ENCODE data around the gene OMD. TPM values are rescaled to one million over a fixed set of nuclear protein-coding genes. Genes with fewer than 3 reads are reported as not detected.
"Not testable (repeated sequence)": the region's sequence is repeated elsewhere in the genome, so short reads cannot be mapped to it uniquely, and the experiment has no call there.

The OMD gene
- total RNA-seq, 1 donor from 2014 or later, result 2.6 TPM

DNA sequence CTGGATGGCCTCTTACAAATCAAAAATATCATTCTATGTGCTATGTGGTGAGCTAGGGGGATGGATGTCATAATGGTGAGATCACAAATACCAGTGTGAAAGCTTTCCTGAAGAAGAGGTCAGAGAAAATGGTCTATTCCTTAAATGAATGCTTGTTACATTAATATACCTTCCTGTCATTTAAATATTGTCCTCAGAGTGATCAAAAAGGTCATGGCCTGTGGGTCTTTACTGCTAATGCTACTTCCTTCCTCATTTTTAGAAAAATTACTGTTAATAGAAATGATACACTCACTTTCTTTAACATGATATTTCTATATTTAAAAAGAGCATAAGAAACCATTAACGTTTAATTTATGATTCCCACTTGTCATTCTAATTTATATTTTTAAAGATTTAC lies 9.7 kb downstream of the OMD start:
- DNase-seq (ENCODE audit: low spot score), result no peak

DNA sequence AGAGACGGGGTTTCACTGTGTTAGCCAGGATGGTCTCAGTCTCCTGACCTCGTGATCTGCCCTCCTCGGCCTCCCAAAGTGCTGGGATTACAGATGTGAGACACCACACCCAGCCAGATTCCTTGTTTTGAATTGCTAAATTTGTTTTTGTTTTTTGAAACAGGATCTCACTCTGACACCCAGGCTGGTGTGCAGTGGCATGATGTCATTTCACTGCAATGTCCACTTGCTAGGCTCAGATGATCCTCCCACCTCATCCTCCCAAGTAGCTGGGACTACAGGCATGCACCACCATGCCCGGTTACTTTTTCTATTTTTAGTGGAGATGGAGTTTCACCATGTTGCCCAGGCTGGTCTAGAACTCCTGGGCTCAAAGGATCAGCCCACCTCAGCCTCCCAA lies 13.1 kb downstream of the OMD start:
- not testable (repeated sequence) for DNase-seq (ENCODE audit: low spot score)

DNA sequence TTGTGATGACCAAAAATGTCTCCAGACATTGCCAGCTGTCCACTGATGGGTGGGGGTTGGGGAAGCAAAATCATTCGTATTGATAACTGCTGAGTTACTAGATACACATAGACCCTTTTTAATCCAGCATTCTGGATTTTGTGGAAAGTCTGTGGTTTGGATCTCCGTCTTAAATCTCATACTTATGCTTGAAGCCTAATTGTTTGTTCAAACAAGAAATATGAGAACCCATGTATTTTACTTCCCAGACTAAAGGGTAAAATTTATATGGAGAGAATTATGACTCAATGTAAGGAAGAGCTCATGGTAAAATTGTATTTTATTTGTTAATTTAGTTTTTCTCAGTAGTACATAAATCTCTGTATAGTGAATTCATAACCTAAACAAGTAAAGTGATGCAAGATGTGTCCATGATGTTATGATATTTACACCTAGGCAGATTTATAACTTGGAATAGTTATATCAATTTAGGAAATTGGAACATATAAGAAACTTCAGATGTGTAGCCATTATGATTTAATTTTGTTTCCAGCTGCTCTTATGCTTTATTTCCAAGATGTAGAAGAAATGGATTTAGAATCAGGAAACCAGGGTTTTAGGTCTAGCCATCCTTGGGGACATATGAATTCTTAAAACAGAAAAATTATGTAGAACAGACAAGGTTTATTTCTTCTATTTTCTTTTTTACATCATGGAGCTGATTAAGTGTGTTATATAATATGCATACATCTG lies 15.4 kb downstream of the OMD start:
- no peak for DNase-seq (ENCODE audit: low spot score)

DNA sequence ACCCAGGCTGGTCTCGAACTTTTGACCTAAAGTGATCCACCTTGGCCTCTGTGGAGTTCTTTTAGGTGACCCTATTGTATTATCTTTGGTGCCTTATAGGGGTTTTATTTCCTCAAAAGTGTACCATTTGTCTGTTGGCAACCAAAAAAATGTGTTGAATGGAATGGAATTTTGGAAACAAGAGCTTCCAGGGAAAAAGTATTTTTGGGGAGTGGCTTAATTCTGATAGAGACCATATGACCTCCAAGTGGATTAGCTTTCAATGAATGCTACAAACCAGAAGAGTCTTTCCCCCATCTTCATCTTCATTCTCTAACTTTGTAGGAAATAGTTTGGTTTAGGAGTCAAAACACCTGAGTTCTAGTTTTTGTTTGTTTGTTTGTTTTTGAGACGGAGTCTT lies 16.5 kb downstream of the OMD start:
- no peak for DNase-seq (ENCODE audit: low spot score)

DNA sequence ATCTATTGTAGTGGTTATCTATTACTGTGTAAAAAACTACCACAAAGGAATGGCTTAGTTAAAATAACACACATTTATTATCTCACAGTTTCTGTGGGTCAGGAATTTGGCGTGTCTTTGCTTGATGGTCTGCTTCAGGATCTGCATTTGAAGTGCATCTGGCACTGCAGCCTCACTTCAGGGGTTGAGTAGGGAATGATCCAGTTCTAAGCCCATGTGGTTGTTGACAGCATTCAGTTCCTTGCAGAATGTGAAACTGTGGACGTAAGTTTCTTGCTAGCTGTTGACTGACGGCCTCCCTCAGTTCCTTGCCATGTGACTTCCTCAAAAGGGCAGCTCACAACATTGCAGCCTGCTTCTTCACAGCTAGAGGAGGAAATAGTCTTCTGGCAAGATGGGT lies 17.8 kb downstream of the OMD start:
- no peak for DNase-seq (ENCODE audit: low spot score)

DNA sequence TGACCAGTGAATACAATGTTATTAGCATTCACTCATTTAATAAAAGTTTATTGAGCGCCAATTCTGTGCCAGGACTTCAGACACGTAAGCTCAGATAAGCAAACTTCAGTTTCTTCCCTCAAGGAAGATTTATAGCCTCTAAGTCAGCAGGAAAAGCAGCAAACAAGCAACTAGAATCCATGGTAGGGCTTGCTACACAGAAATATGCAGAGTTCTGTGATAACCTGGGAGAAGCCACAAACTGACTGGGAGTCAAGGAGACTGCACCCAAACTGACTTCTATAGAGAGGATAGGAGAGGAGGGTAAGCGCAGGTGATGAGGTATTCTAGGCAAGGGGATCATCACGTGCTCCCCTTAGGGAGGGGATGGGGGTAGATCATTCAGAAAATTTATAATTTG lies 18.5 kb downstream of the OMD start:
- no peak for DNase-seq (ENCODE audit: low spot score)

DNA sequence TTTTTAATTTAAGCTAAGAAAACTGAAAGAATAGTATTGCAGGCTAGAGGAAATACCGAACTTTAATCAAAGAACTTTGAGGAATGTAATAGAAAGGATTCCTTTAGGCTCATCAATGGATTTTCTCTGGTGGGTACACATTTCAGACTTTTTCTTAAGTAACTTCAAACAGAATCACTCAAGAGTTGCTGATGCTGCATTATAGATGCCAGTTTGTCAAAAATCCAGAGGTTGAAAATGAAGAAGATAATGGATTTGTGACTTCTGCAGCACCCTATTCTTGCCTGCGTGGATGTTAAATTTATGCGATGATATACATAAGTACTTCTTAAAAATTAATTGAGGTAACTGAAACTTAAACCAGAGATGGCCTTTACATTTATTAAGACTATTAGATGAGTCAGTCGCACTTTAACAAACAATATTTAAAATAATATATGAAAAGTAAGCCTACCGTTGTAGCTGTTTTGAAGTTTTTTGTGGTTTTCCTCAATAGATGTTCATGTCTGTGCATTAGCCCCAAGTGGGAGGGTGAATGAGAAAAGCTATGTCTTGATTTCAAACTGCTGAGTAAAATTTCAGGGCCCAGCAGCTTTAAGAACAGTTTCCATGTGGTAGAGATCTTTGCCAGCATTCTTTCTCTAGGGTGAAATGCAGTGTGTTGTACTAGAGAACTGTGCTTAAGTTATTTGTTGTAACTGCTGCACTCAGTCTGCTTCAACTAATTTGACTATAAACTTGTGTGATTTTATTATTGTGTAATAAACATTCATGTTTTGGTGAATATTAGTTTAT lies 20.0 kb downstream of the OMD start, which contains the start of gene OGN:
Gene OGN, minus strand, starts transcription at position 537 of the 795 bp plus-strand sequence. CDS start 1,171 bp downstream, outside the sequence.
- no peak for DNase-seq (ENCODE audit: low spot score)

DNA sequence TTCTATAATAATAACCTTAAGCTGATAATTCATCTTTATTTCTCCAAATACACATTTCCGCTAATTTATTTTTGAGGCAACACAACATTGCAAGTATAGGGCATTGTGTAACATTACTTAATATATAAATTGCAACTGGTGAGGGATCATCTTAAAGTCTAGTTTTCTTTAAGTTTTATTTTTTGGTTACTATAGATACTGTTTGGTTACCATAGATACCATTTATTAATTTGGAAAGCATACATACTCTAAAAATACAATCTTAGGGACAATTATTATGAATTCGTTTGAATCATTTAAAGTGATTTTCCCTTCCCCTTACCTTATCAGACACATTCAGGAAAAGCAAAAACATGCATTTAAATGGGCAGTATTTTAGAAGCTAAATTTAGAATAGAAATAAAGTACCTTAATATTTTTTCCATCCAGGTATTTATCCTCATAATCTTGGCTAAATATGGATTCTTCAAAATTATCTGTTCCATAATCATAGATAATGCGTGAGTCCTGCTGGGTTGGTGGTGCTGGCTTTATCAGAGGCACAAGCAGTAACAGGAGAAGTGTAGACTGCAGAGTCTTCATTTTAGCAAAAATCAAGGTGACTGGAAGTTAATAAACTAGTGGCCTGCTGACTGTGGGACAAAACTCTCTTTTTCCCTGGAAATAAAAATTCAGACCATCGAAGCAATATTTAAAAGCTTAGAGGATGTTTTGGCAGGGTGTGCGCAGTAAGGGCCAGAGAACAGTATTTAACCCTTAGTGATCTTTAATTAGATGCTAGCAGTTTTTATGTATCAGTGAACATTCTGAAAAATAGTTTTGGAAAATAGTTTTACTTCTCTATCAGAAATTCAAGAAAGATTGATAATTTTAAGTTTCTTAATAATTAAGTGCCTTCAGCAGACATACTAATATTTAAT lies 21.2 kb downstream of the OMD start:
- no peak for DNase-seq (ENCODE audit: low spot score)

DNA sequence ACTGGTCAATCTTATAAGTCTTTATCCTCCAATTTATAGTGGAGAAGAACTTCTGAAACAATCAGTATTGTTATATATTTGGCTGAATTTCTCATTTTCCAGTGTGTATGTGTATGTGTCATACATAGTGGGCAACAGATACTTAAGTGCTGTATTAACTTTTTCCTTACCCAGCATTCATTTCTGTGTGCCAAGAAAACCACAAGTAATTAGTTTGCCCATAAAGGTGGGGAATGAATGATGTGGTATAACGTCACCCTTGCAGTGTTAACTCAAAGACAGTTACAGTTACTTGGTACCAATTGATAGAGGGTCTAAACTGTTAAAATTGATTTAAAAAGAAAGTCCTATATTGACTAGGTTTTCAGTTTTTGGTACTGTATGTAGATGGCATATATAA lies 21.9 kb downstream of the OMD start:
- no peak for DNase-seq (ENCODE audit: low spot score)

DNA sequence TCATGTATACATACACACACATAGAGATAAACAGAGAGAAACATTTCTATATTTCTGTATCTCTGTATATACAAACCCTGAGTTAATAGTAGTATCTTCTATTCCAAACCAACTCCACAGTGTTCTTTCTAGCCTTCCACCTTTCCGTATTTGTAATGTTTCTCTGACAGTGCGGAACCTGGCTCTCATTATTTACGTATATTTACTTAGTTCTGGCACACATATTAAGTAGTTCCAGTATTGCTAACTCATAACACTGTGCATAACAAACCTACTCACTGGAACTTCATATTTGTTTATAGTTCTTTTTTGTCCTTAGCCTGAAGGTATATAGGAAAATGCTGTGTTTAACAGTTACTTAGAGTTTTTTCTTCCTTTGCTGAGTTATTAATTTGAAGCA lies 26.4 kb downstream of the OMD start:
- DNase-seq (ENCODE audit: low spot score), result no peak

DNA sequence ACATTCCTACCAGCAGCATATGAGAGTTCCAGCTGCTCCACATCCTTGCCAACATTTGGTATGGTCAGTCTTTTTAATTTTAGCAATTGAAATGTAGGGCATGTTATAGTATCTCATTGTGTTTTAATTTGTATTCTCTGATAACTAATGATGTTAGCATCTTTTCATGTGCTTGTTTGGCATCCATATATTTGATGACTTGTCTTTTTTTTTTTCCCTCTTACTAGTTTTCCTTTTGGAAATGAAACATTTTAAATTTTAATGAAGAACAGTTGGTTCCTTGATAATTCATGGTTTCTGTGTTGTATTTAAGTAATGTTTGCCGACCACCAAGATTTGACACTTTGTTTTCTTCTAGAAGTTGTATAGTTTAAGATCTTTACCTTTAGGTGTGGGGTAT lies 28.7 kb downstream of the OMD start:
- DNase-seq (ENCODE audit: low spot score), result no peak

DNA sequence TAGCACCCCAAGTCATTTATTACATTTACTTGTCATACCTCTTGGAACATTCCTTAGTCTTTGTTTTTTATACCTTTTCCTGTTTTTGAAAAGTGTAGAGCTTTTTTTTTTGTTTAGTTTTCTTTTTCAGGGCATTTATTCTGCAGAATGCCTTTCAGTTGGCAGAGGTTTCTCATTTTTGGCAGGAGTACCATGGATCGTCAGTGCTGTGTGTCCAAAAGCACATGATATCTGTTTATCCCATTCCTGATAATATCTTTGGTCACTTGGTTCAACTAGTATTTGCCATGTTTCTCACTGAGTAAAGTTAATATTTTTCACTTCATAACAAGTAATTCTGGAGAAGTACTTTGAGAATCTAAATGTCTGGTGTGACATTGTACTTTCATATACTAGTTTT lies 30.6 kb downstream of the OMD start:
- DNase-seq (ENCODE audit: low spot score), result no peak

DNA sequence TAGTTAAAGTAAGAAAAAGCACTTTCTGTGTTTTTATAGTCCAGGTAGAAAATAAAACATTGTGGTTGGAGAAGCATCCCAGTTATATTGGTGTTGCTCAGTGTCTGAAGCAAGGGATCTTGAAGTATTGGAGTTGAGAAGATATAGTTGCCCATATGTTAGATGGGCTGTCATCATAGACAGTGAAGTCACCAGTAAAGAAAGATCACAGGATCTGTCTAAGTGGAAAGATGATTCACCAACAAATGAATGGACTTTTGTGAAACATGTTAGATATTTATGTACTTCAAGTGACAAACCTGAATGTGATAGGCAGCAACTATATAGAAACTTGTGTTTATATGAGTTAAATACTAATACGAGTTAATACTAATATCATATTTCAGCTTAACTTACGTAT lies 31.6 kb downstream of the OMD start:
- no peak for DNase-seq (ENCODE audit: low spot score)

DNA sequence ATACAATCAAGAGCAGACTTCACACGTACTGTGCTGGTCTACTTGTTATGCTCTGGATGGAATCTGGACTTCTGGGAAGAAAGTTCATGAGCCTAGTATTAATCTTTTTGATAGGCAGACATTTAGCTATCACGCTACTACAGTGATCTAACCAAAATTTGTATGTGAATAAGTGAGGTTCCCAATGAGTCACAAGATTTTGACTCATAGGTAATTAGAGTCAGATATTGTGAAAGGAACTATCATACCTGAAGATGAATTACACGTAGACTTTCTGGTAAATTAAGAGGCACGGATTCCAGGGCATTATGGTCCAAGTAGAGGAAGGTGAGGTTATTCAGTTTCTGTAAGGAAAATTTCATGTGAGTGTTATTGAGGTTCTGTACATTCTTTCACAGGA lies 38.3 kb downstream of the OMD start:
- DNase-seq (ENCODE audit: low spot score), result no peak

DNA sequence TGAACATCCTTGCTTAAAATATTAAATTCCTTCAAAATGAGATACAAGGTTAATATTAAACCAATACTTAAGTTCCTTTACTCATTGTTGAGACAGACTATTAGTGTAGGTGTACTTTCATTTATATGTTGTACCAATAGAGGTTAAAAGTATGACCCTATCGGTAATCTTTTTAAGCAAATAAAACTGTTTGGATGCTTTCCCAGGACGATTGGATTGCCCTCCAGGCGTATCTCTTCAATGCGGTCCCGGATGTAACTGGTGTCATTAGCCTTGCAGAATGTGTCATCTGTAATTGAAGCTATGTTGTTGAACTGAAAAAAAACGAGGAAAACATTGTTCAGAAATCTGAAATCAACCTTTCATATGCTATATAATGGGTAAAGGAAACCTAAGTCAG lies 38.8 kb downstream of the OMD start:
- DNase-seq (ENCODE audit: low spot score), result no peak

DNA sequence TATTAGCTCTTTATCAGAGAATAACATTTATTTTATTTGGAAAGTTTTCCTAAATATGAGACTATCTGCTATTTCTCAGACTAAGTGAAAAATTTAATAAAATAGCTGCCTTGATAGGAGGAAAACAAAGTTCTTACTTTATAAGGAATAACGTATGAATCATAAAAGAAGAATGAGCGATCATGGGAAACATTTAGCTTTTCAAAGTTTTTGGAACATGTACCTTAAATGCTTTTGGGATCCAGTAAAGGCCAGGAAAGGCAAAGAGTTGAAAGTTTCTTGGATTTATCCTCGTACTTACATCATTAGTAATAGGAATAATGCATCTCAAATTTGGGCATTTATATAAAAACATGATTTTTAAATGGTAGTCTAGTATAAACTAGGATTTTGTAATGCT lies 39.3 kb downstream of the OMD start:
- no peak for DNase-seq (ENCODE audit: low spot score)

DNA sequence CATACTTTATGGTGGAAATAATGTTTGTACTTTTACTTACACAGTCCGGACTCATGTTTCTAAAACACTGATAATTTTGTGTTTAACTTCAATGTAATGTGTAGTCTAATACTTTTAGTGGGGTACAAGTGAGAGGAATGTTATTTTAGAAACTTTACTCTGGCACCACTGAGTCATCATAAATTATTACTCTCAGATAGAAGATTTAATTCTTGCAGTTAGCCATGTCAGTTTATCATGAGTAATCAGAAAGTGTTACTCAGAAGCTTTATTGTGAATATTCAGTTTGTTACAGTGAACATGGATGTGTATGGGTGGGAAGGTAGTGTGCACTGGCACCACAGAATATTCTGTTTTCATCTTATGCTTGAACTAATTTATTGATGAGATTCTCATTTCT lies 39.9 kb downstream of the OMD start:
- no peak for DNase-seq (ENCODE audit: low spot score)

DNA sequence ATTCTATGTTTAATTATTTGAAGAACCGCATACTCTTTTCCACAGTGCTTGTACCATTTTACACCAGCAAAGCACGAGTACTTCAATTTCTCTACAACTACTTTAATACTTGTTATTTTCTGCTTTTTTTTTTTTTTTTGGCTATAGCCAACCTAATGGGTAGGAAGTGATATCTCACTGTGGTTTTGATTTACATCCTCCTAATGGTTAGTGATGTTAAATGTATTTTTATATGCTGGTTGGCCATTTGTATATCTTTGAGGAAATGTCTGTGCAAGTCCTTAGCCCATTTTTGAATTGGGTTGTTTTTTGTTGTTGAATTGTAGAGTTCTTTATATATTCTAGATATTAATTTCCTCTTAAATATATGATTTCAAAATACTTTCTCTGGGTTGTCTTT lies 42.5 kb downstream of the OMD start:
- no peak for DNase-seq (ENCODE audit: low spot score)

DNA sequence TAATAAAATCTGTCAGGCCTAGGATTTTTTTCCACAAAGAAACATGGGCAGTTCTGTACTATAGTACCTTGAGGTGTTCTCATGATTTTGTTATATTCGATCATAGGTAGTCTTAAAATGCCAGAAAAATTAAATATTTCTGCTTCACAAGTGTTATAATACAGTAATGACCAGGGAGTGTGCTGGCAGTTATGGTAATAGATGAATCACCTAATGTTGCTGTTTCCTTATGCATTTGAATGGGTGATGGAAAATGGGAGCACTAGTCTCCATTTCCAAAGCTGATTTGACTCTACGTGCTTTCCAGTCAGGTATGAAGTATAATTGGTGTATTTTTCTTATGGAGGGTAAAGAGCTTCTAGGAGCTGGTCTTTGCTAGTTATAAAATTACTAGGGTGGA lies 43.7 kb downstream of the OMD start:
- DNase-seq (ENCODE audit: low spot score), result no peak

DNA sequence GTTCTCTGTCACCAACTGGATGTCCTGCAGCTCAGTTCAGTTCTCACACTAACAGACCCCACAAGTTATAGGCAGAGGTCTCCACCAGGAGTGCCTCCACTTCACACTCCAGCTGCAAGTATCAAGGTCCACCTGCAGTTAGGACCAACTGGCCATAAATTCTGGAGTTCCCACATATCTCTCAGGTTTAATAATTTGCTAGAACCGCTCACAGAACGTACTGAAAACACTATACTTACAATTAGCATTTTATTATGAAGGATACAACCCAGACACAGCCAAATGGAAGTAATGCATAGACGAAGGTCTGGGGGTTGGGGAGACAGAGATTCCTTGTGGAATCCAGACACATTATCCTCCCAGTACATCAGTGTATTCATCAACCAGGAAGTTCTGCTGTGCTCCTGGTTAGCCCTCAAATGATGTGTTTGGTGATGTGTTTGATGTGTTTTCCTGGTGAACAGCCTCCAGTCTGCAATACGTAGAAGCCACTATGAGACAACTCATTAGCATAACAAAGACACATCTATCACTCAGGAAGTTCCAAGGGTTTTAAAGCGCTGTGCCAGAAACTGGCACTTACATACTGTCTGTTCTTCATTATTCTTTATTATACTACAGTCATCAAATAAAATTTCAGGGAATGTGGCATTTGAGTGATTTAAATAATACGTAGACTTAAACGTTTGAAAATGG lies 45.3 kb downstream of the OMD start:
- DNase-seq (ENCODE audit: low spot score), result no peak

DNA sequence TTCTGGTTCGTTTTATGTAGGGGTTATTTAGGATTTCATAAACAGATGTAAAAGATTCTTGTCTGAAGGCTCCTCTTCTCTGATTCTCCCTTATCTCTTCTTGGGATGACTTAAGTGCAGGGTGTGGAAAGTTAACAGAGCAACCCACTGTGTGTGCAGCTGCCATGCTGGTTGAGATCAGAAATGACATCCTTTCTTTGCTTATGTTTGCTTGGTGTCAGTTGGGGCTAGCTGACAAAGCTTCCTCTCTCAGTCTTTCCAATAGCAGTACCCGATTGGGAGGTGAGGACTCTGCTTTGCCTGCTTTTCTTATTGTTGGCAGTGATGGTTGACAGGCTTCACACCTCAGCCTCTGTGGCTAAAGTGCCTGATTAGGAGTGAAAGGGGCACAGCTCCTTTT lies 46.4 kb downstream of the OMD start:
- DNase-seq (ENCODE audit: low spot score), result no peak
